Measurements from ENCODE around the gene KCNJ6.
"Not testable (repeated sequence)": the region's sequence is repeated elsewhere in the genome, so short reads cannot be mapped to it uniquely, and the experiment has no call there.

KCNJ6 gene

GRCh38 chr21:37916310-37917051 lies at the start of gene KCNJ6:
TSS of gene KCNJ6 (minus strand) at chr21:37916457. CDS start at chr21:37840682, 75,775 bp downstream.
- no peak for DNase-seq

GRCh38 chr21:37965088-37965805 lies 49.0 kb upstream of the KCNJ6 start:
- DNase-seq, result no peak

GRCh38 chr21:37958537-37958936 lies 42.3 kb upstream of the KCNJ6 start:
- DNase-seq, result no peak

- no peak for DNase-seq
Observed at GRCh38 chr21:37956772-37957171, 40.5 kb upstream of the KCNJ6 start.

GRCh38 chr21:37945036-37945435 lies 28.8 kb upstream of the KCNJ6 start:
- DNase-seq, result no peak

- DNase-seq, result no peak
Observed at GRCh38 chr21:37944496-37944895, 28.2 kb upstream of the KCNJ6 start.

- no peak for DNase-seq
Observed at GRCh38 chr21:37940691-37941090, 24.4 kb upstream of the KCNJ6 start.

GRCh38 chr21:37939838-37940237 lies 23.6 kb upstream of the KCNJ6 start:
- no peak for DNase-seq

GRCh38 chr21:37939251-37939650 lies 23.0 kb upstream of the KCNJ6 start:
- no peak for DNase-seq

GRCh38 chr21:37937668-37938067 lies 21.4 kb upstream of the KCNJ6 start:
- DNase-seq, result no peak

GRCh38 chr21:37936010-37936785 lies 19.9 kb upstream of the KCNJ6 start:
- DNase-seq, result no peak

- no peak for DNase-seq
Observed at GRCh38 chr21:37932936-37933335, 16.7 kb upstream of the KCNJ6 start.

GRCh38 chr21:37927711-37928110 lies 11.5 kb upstream of the KCNJ6 start:
- no peak for DNase-seq

GRCh38 chr21:37921091-37921490 lies 4.8 kb upstream of the KCNJ6 start:
- DNase-seq, result no peak

GRCh38 chr21:37920302-37920701 lies 4.0 kb upstream of the KCNJ6 start:
- DNase-seq, result not testable (repeated sequence)

- DNase-seq, result no peak
Observed at GRCh38 chr21:37917612-37918011, 1.4 kb upstream of the KCNJ6 start.

- no peak for DNase-seq
Observed at GRCh38 chr21:37915941-37916309, 332 bp downstream of the KCNJ6 start.

GRCh38 chr21:37915497-37915911 lies 753 bp downstream of the KCNJ6 start:
- no peak for DNase-seq

- DNase-seq, result no peak
Observed at GRCh38 chr21:37912616-37913015, 3.6 kb downstream of the KCNJ6 start.

- DNase-seq, result no peak
Observed at GRCh38 chr21:37909936-37910335, 6.3 kb downstream of the KCNJ6 start.

- no peak for DNase-seq
Observed at GRCh38 chr21:37908691-37909090, 7.6 kb downstream of the KCNJ6 start.

- no peak for DNase-seq
Observed at GRCh38 chr21:37907076-37907475, 9.2 kb downstream of the KCNJ6 start.

- no peak for DNase-seq
Observed at GRCh38 chr21:37905291-37905690, 11.0 kb downstream of the KCNJ6 start.

- no peak for DNase-seq
Observed at GRCh38 chr21:37904856-37905255, 11.4 kb downstream of the KCNJ6 start.

All from CD4-positive, alpha-beta T cell treated with Interleukin-4 for 1 hour (primary cell).